ENCODE results near the gene WDR47. TPM values are rescaled to one million over a fixed set of nuclear protein-coding genes. Genes with fewer than 3 reads are reported as not detected.
"Not testable (repeated sequence)": the region's sequence is repeated elsewhere in the genome, so short reads cannot be mapped to it uniquely, and the experiment has no call there.

Gene WDR47
- total RNA-seq, 2 experiments from 2014 or later, result 10.7 to 12.0 TPM

GRCh38 chr1:109045595-109045994, 3.7 kb upstream of the WDR47 start:
- no peak for DNase-seq
- CTCF ChIA-PET, result interaction anchor here (1.7 kb wide), 1 partner anchor 13 kb away, joined by 5 read pairs; no protein-coding TSS in a partner anchor

DNA sequence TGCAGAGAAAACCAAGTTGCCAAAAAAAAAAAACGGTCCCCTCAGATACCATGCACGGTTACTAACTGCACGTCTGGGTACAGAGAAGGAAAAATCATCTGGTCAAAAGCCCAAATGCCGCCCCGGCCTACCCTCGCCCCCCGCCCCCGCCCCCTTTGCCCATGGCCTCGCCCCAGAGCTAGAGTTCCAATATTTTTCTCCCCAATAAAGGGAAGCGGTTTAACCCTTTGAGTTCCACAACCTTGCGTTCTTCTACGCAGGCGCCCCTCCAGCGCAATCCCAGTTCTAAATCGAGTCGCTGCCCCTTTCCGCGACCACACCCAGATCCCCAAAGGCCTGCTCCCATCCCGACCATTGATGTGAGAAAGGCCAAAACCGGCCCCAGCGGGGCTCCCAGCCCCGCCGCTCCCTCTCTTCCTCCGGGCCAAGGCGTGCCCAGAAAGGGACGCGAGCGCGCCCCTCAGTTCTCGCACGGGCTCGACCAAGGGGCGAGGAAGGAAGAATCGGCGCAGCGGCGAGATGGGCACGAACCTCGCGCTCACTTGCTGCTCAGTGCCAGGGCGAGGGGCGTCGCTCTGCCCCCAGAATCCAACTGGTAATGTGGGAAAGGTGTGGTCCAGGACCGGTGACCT, 797 bp downstream of the WDR47 start:
- peak; percentile 27 for ATAC-seq
- peak overlapping the region; percentile 86 for H3K4me3 Mint-ChIP-seq
- peak; percentile 59 for DNase-seq
- CTCF ChIA-PET, result no interaction called here
- H3K36me3 Mint-ChIP-seq, result no peaks in the 10 kb centered on the region
- H3K9me3 Mint-ChIP-seq (ENCODE audit: low read depth), result no peaks in the 10 kb centered on the region
- peak overlapping the region; percentile 82 for H3K27ac Mint-ChIP-seq
- peaks cover 3% of the 10 kb centered on the region for H3K27me3 Mint-ChIP-seq
- H3K4me1 Mint-ChIP-seq, result peaks cover 22% of the 10 kb centered on the region

More at GRCh38 chr1:109045595-109045994, 3.7 kb upstream of the WDR47 start:
- Mint-ChIP-seq H3K4me3 (no peak overlapping the region), H3K4me1 (peaks cover 11% of the 10 kb centered on the region), H3K27me3 (peaks cover 12% of the 10 kb centered on the region), H3K36me3 (no peaks in the 10 kb centered on the region), H3K9me3 (ENCODE audit: low read depth) (no peaks in the 10 kb centered on the region), H3K27ac (no peak overlapping the region)
- no peak for ATAC-seq

DNA sequence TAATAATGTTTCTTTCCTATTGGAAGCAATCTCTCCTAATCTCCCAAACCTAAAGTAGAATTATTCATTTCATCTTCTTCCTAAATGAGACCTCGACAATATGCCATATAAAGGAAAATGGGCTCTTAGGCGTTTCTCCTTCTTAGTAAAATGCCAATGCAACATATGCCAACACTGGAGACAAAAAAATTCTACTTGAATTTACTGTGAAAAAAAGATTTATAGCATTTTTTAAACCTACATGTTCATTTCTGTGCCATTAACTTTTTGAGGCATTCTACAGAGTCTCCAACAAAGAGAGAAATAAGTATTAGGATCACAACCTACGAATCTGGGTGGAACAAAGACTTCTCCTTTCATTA, 1.3 kb downstream of the WDR47 start:
- ATAC-seq, result no peak
- H3K27ac Mint-ChIP-seq, result peak overlapping the region; percentile 82
- no peaks in the 10 kb centered on the region for H3K9me3 Mint-ChIP-seq (ENCODE audit: low read depth)
- CTCF ChIA-PET, result interaction anchor here (1.7 kb wide), 1 partner anchor 72 kb away, joined by 4 read pairs; no protein-coding TSS in a partner anchor
- H3K4me1 Mint-ChIP-seq, result peaks cover 22% of the 10 kb centered on the region
- peaks cover 3% of the 10 kb centered on the region for H3K27me3 Mint-ChIP-seq
- H3K4me3 Mint-ChIP-seq, result peak overlapping the region; percentile 86
- no peaks in the 10 kb centered on the region for H3K36me3 Mint-ChIP-seq
- DNase-seq, result no peak

- no peak overlapping the region for H3K4me3 Mint-ChIP-seq
- CTCF ChIA-PET, result no interaction called here
Observed at GRCh38 chr1:109034382-109034781, 7.5 kb downstream of the WDR47 start.

GRCh38 chr1:109029493-109029892, 12.4 kb downstream of the WDR47 start:
- H3K9me3 Mint-ChIP-seq (ENCODE audit: low read depth); H3K27ac Mint-ChIP-seq; H3K36me3 Mint-ChIP-seq; H3K27me3 Mint-ChIP-seq; CTCF ChIA-PET; H3K4me1 Mint-ChIP-seq; H3K4me3 Mint-ChIP-seq; DNase-seq; ATAC-seq: not testable (repeated sequence)

More at GRCh38 chr1:109034382-109034781, 7.5 kb downstream of the WDR47 start:
- DNase-seq (peak; percentile 15), ATAC-seq (no peak)
- H3K27me3 Mint-ChIP-seq, result no peaks in the 10 kb centered on the region
- no peaks in the 10 kb centered on the region for H3K36me3 Mint-ChIP-seq
- H3K4me1 Mint-ChIP-seq, result peaks cover 4% of the 10 kb centered on the region
- H3K9me3 Mint-ChIP-seq (ENCODE audit: low read depth), result no peaks in the 10 kb centered on the region
- H3K27ac Mint-ChIP-seq, result no peak overlapping the region

DNA sequence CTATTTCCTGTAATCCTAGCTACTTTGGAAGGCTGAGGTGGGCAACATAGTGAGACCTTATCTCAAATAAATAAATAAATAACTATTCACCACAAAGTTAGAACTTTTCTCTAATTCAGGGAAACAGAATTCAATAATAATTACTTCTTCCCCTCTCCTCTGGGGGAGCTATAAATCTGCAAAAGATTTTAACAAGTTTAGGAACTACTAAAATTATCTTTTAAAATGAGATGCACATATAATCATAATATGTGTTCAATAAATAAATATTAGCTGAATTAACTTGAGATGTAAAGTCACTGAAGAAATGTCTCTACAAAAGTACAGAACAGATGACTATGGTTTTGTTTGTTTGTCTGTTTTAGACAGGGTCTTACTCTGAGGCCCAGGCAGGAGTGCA, 14.1 kb downstream of the WDR47 start:
- ATAC-seq (no peak), DNase-seq (no peak)
- H3K36me3 Mint-ChIP-seq, result no peaks in the 10 kb centered on the region
- no peak overlapping the region for H3K27ac Mint-ChIP-seq
- H3K9me3 Mint-ChIP-seq (ENCODE audit: low read depth), result no peaks in the 10 kb centered on the region
- CTCF ChIA-PET, result interaction anchor here (1.0 to 1.9 kb wide), 5 partner anchors 15 to 174 kb away, joined by 3 to 6 read pairs (median 3); partner anchors contain the start of gene WDR47
- H3K4me1 Mint-ChIP-seq, result no peaks in the 10 kb centered on the region
- no peaks in the 10 kb centered on the region for H3K27me3 Mint-ChIP-seq
- no peak overlapping the region for H3K4me3 Mint-ChIP-seq

GRCh38 chr1:109025694-109026093, 16.2 kb downstream of the WDR47 start:
- CTCF ChIA-PET, result interaction anchor here (1.2 to 1.8 kb wide), 2 partner anchors 10 to 74 kb away, joined by 4 read pairs; no protein-coding TSS in a partner anchor
- ATAC-seq (no peak), DNase-seq (no peak)
- Mint-ChIP-seq H3K4me1 (no peaks in the 10 kb centered on the region), H3K27me3 (no peaks in the 10 kb centered on the region), H3K9me3 (ENCODE audit: low read depth) (no peaks in the 10 kb centered on the region), H3K36me3 (peaks cover 2% of the 10 kb centered on the region), H3K4me3 (no peak overlapping the region), H3K27ac (no peak overlapping the region)

DNA sequence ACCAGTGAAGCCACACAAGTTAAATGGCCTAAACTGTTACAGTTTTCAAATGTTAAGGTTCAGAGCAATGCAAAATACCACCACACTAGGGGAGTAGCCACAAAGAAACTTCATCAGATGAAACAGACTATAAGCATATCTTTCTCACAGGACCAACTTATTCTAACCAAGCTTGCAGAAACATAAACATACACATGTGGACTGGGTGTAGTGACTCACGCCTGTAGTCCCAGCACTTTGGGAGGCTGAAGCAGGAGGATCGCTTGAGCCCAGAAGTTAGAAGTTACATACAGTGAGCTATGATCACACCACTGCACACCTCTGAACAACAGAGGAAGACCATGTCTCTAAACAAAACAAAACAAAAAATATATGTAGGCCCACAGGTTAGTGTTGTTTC, 17.3 kb downstream of the WDR47 start:
- no peaks in the 10 kb centered on the region for H3K9me3 Mint-ChIP-seq (ENCODE audit: low read depth)
- peaks cover 3% of the 10 kb centered on the region for H3K36me3 Mint-ChIP-seq
- DNase-seq (no peak), ATAC-seq (no peak)
- CTCF ChIA-PET, result interaction anchor here (1.8 kb wide), 1 partner anchor 9 kb away, joined by 4 read pairs; no protein-coding TSS in a partner anchor
- H3K27me3 Mint-ChIP-seq, result no peaks in the 10 kb centered on the region
- H3K4me1 Mint-ChIP-seq, result no peaks in the 10 kb centered on the region
- H3K4me3 Mint-ChIP-seq, result no peak overlapping the region
- no peak overlapping the region for H3K27ac Mint-ChIP-seq

GRCh38 chr1:109020693-109021257, 21.1 kb downstream of the WDR47 start:
- ATAC-seq, result no peak
- H3K4me1 Mint-ChIP-seq, result no peaks in the 10 kb centered on the region
- no peak overlapping the region for H3K27ac Mint-ChIP-seq
- peaks cover 20% of the 10 kb centered on the region for H3K36me3 Mint-ChIP-seq
- no peaks in the 10 kb centered on the region for H3K9me3 Mint-ChIP-seq (ENCODE audit: low read depth)
- no peak overlapping the region for H3K4me3 Mint-ChIP-seq
- CTCF ChIA-PET, result interaction anchor here (1.0 kb wide), 2 partner anchors 14 to 79 kb away, joined by 3 to 6 read pairs; no protein-coding TSS in a partner anchor
- no peaks in the 10 kb centered on the region for H3K27me3 Mint-ChIP-seq
- no peak for DNase-seq

DNA sequence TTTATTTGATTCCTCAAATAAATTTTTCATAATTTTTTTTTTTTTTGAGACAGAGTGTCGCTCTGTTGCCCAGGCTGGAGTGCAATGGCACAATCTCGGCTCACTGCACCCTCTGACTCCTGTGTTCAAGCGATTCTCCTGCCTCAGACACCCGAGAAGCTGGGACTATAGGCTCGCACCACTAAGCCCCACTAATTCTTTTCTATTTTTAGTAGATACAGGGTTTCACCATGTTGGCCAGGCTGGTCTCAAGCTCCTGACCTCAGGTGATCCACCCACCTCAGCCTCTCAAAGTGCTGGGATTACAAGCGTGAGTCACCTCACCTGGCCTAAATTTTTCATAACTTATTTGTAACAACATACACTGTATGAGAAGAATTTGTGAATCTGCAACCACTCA, 24.2 kb downstream of the WDR47 start:
- peaks cover 26% of the 10 kb centered on the region for H3K36me3 Mint-ChIP-seq
- not testable (repeated sequence) for ATAC-seq; H3K4me1 Mint-ChIP-seq; DNase-seq; H3K27me3 Mint-ChIP-seq; H3K9me3 Mint-ChIP-seq (ENCODE audit: low read depth); H3K4me3 Mint-ChIP-seq; H3K27ac Mint-ChIP-seq
- CTCF ChIA-PET, result interaction anchor here (0.9 to 1.2 kb wide), 2 partner anchors 43 to 189 kb away, joined by 3 to 4 read pairs; no protein-coding TSS in a partner anchor

DNA sequence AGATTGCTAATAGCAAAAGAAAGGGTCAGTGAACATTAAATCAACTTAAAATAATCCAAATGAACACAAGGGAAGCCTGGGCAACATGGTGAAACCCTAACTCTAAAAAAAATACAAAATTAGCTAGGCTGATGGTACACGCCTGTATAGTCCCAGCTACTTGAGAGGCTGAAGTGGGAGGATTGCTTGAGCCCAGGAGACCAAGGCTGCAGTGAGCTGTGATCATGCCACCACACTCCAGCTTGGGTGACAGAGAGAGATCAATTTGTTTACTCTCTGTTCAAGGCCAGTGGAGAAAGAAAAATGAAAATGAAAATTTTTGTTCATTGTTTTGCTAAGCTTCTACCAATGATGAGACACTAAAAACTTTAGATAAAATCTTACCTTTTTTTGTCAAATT, 24.8 kb downstream of the WDR47 start:
- Mint-ChIP-seq H3K9me3 (ENCODE audit: low read depth) (no peaks in the 10 kb centered on the region), H3K27ac (peak overlapping the region; percentile 39), H3K36me3 (peaks cover 24% of the 10 kb centered on the region), H3K27me3 (no peaks in the 10 kb centered on the region), H3K4me3 (no peak overlapping the region), H3K4me1 (no peaks in the 10 kb centered on the region)
- CTCF ChIA-PET, result interaction anchor here (1.4 to 1.7 kb wide), 2 partner anchors 8 to 65 kb away, joined by 3 to 4 read pairs; no protein-coding TSS in a partner anchor
- no peak for ATAC-seq
- DNase-seq, result no peak

- Mint-ChIP-seq H3K4me1 (no peaks in the 10 kb centered on the region), H3K27ac (no peak overlapping the region), H3K36me3 (peaks cover 13% of the 10 kb centered on the region), H3K4me3 (no peak overlapping the region), H3K27me3 (no peaks in the 10 kb centered on the region), H3K9me3 (ENCODE audit: low read depth) (no peaks in the 10 kb centered on the region)
- CTCF ChIA-PET, result no interaction called here
- ATAC-seq, result no peak
- DNase-seq, result no peak
Observed at GRCh38 chr1:109011335-109011734, 30.6 kb downstream of the WDR47 start.

GRCh38 chr1:108996622-108997021, 45.3 kb downstream of the WDR47 start:
- not testable (repeated sequence) for H3K9me3 Mint-ChIP-seq (ENCODE audit: low read depth); ATAC-seq; H3K27ac Mint-ChIP-seq; H3K4me1 Mint-ChIP-seq; H3K4me3 Mint-ChIP-seq; H3K27me3 Mint-ChIP-seq
- peaks cover 42% of the 10 kb centered on the region for H3K36me3 Mint-ChIP-seq
- CTCF ChIA-PET, result interaction anchor here (0.9 kb wide), 1 partner anchor 172 kb away, joined by 3 read pairs; no protein-coding TSS in a partner anchor
- peak; percentile 42 for DNase-seq

DNA sequence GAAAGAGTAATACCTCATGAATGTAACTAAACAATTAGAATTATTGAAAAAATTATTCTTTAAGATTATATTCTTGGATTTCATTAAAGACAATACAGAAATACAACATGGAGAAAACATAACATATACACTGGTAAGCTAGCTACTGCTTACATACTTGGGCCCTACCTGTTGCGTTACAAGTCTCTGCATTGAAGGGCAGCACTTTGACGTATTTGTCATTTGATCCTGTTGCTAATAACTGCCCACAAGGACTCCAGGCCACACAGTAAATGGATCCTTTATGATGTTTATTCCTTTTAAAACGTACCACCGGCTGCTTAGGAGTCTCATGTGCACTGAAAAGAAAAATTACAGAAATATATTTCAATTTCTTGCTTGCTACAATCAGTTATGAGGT, 58.8 kb downstream of the WDR47 start:
- no peak overlapping the region for H3K4me3 Mint-ChIP-seq
- no peaks in the 10 kb centered on the region for H3K4me1 Mint-ChIP-seq
- no peak for DNase-seq
- H3K27ac Mint-ChIP-seq, result no peak overlapping the region
- no peak for ATAC-seq
- H3K36me3 Mint-ChIP-seq, result peaks cover 8% of the 10 kb centered on the region
- CTCF ChIA-PET, result no interaction called here
- no peaks in the 10 kb centered on the region for H3K9me3 Mint-ChIP-seq (ENCODE audit: low read depth)
- no peaks in the 10 kb centered on the region for H3K27me3 Mint-ChIP-seq
